HG02852 (cell line): ENCODE data around the gene SMNDC1.

Source experiments
- ATAC-seq: cut with Tn5 transposase; IDR thresholded peaks from one replicate; pipeline ENCODE4 v1.9.1; 2021; ENCODE audit warnings: mild to moderate bottlenecking, moderate library complexity; ENCODE audit not compliant: unreplicated experiment

The SMNDC1 gene

GRCh38 chr10:110327262-110327914, 22.7 kb upstream of the SMNDC1 start:
- no peak for ATAC-seq

GRCh38 chr10:110326351-110327032, 21.8 kb upstream of the SMNDC1 start:
- ATAC-seq = peak; percentile 39

GRCh38 chr10:110324805-110325280, 20.1 kb upstream of the SMNDC1 start:
- ATAC-seq = peak; percentile 70

- peak; percentile 51 for ATAC-seq
These were observed 19.6 kb upstream of the SMNDC1 start for GRCh38 chr10:110324201-110324804.

GRCh38 chr10:110323503-110323902, 18.8 kb upstream of the SMNDC1 start:
- no peak for ATAC-seq

- no peak for ATAC-seq
These were observed 17.3 kb upstream of the SMNDC1 start for GRCh38 chr10:110321869-110322620.

GRCh38 chr10:110317866-110318850, 13.4 kb upstream of the SMNDC1 start:
- ATAC-seq = no peak

GRCh38 chr10:110313674-110314073, 9.0 kb upstream of the SMNDC1 start:
- no peak for ATAC-seq

- no peak for ATAC-seq
These were observed 7.5 kb upstream of the SMNDC1 start for GRCh38 chr10:110312206-110312605.

- no peak for ATAC-seq
These were observed 6.7 kb upstream of the SMNDC1 start for GRCh38 chr10:110311357-110311949.

GRCh38 chr10:110310741-110311140, 6.0 kb upstream of the SMNDC1 start:
- ATAC-seq = no peak

GRCh38 chr10:110307805-110308204, 3.1 kb upstream of the SMNDC1 start:
- no peak for ATAC-seq

GRCh38 chr10:110306452-110306768, 1.7 kb upstream of the SMNDC1 start:
- no peak for ATAC-seq

- ATAC-seq = peak; percentile 47
These were observed 1.2 kb upstream of the SMNDC1 start for GRCh38 chr10:110305767-110306451.

GRCh38 chr10:110304394-110304779, 333 bp downstream of the SMNDC1 start:
- peak; percentile 42 for ATAC-seq

GRCh38 chr10:110303681-110304080, 1.0 kb downstream of the SMNDC1 start:
- ATAC-seq = no peak

- ATAC-seq = no peak
These were observed 4.2 kb downstream of the SMNDC1 start for GRCh38 chr10:110300486-110300986.

GRCh38 chr10:110296966-110297365, 7.8 kb downstream of the SMNDC1 start:
- ATAC-seq = no peak

GRCh38 chr10:110286841-110287240, 17.9 kb downstream of the SMNDC1 start:
- ATAC-seq = no peak
